ENCODE data around the gene ACO1.
A peak's percentile ranks its signal among the peaks of the same experiment; 100 is the strongest.

Gene ACO1

GRCh38 chr9:32419921-32420320, 35.5 kb downstream of the ACO1 start:
- Histone ChIP-seq H3K27ac (ENCODE audit: low read depth, low read length, severe bottlenecking) (no peak overlapping the region), H3K4me1 (ENCODE audit: control insufficient read depth, insufficient read depth, low read length, poor library complexity, severe bottlenecking) (peaks cover 18% of the 10 kb centered on the region), H3K36me3 (ENCODE audit: control insufficient read depth, insufficient read depth, low read length) (peaks cover 41% of the 10 kb centered on the region), H3K9me3 (ENCODE audit: control insufficient read depth, low read length) (no peaks in the 10 kb centered on the region), H3K4me3 (ENCODE audit: extremely low read depth, insufficient read depth, low read length, poor library complexity, severe bottlenecking) (no peak overlapping the region)
- no CpG with 5 or more reads among the region's 2 CpGs for whole genome bisulfite sequencing, 2 experiments (ENCODE audit: insufficient coverage in 2 of 2)

- H3K27ac ChIP-seq (ENCODE audit: low read depth, low read length, severe bottlenecking), result no peak overlapping the region
- 98% methylated on average over 5 of the region's 7 CpGs for WGBS, 2 experiments (ENCODE audit: insufficient coverage in 2 of 2)
- H3K36me3 ChIP-seq (ENCODE audit: control insufficient read depth, insufficient read depth, low read length), result peaks cover 54% of the 10 kb centered on the region
- H3K9me3 ChIP-seq (ENCODE audit: control insufficient read depth, low read length), result no peaks in the 10 kb centered on the region
- H3K4me3 ChIP-seq (ENCODE audit: extremely low read depth, insufficient read depth, low read length, poor library complexity, severe bottlenecking), result no peak overlapping the region
- peaks cover 21% of the 10 kb centered on the region for H3K4me1 ChIP-seq (ENCODE audit: control insufficient read depth, insufficient read depth, low read length, poor library complexity, severe bottlenecking)
Measured at GRCh38 chr9:32422237-32422806, 37.9 kb downstream of the ACO1 start.

- Histone ChIP-seq H3K27ac (ENCODE audit: low read depth, low read length, severe bottlenecking) (no peak overlapping the region), H3K36me3 (ENCODE audit: control insufficient read depth, insufficient read depth, low read length) (peaks cover 52% of the 10 kb centered on the region), H3K4me3 (ENCODE audit: extremely low read depth, insufficient read depth, low read length, poor library complexity, severe bottlenecking) (no peak overlapping the region), H3K4me1 (ENCODE audit: control insufficient read depth, insufficient read depth, low read length, poor library complexity, severe bottlenecking) (peaks cover 21% of the 10 kb centered on the region), H3K9me3 (ENCODE audit: control insufficient read depth, low read length) (no peaks in the 10 kb centered on the region)
- WGBS, 2 experiments (ENCODE audit: insufficient coverage in 2 of 2), result no CpG with 5 or more reads among the region's 4 CpGs
Measured at GRCh38 chr9:32423371-32423770, 38.9 kb downstream of the ACO1 start.

- H3K9me3 ChIP-seq (ENCODE audit: control insufficient read depth, low read length), result no peaks in the 10 kb centered on the region
- peaks cover 21% of the 10 kb centered on the region for H3K4me1 ChIP-seq (ENCODE audit: control insufficient read depth, insufficient read depth, low read length, poor library complexity, severe bottlenecking)
- WGBS, 2 experiments (ENCODE audit: insufficient coverage in 2 of 2), result 81 to 91% methylated on average over 4 to 5 of the region's 6 CpGs
- no peak overlapping the region for H3K27ac ChIP-seq (ENCODE audit: low read depth, low read length, severe bottlenecking)
- no peak overlapping the region for H3K4me3 ChIP-seq (ENCODE audit: extremely low read depth, insufficient read depth, low read length, poor library complexity, severe bottlenecking)
- H3K36me3 ChIP-seq (ENCODE audit: control insufficient read depth, insufficient read depth, low read length), result peaks cover 54% of the 10 kb centered on the region
Measured at GRCh38 chr9:32424616-32425015, 40.2 kb downstream of the ACO1 start.

GRCh38 chr9:32426278-32426939, 42.0 kb downstream of the ACO1 start:
- H3K27ac ChIP-seq (ENCODE audit: low read depth, low read length, severe bottlenecking), result no peak overlapping the region
- H3K36me3 ChIP-seq (ENCODE audit: control insufficient read depth, insufficient read depth, low read length), result peaks cover 50% of the 10 kb centered on the region
- no peak overlapping the region for H3K4me3 ChIP-seq (ENCODE audit: extremely low read depth, insufficient read depth, low read length, poor library complexity, severe bottlenecking)
- H3K4me1 ChIP-seq (ENCODE audit: control insufficient read depth, insufficient read depth, low read length, poor library complexity, severe bottlenecking), result peaks cover 38% of the 10 kb centered on the region
- no peaks in the 10 kb centered on the region for H3K9me3 ChIP-seq (ENCODE audit: control insufficient read depth, low read length)
- WGBS, 2 experiments (ENCODE audit: insufficient coverage in 2 of 2), result 96% methylated on average over 3 to 4 of the region's 7 CpGs

GRCh38 chr9:32427111-32427873, 42.8 kb downstream of the ACO1 start:
- Histone ChIP-seq H3K4me1 (ENCODE audit: control insufficient read depth, insufficient read depth, low read length, poor library complexity, severe bottlenecking) (peaks cover 47% of the 10 kb centered on the region), H3K9me3 (ENCODE audit: control insufficient read depth, low read length) (no peaks in the 10 kb centered on the region), H3K36me3 (ENCODE audit: control insufficient read depth, insufficient read depth, low read length) (peaks cover 50% of the 10 kb centered on the region), H3K27ac (ENCODE audit: low read depth, low read length, severe bottlenecking) (no peak overlapping the region), H3K4me3 (ENCODE audit: extremely low read depth, insufficient read depth, low read length, poor library complexity, severe bottlenecking) (no peak overlapping the region)
- WGBS, 2 experiments (ENCODE audit: insufficient coverage in 2 of 2), result 96 to 100% methylated on average over 3 to 4 of the region's 8 CpGs

GRCh38 chr9:32430720-32431119, 46.3 kb downstream of the ACO1 start:
- no peaks in the 10 kb centered on the region for H3K9me3 ChIP-seq (ENCODE audit: control insufficient read depth, low read length)
- H3K36me3 ChIP-seq (ENCODE audit: control insufficient read depth, insufficient read depth, low read length), result peaks cover 60% of the 10 kb centered on the region
- H3K4me1 ChIP-seq (ENCODE audit: control insufficient read depth, insufficient read depth, low read length, poor library complexity, severe bottlenecking), result peaks cover 31% of the 10 kb centered on the region
- peak overlapping the region; percentile 25 for H3K27ac ChIP-seq (ENCODE audit: low read depth, low read length, severe bottlenecking)
- no peak overlapping the region for H3K4me3 ChIP-seq (ENCODE audit: extremely low read depth, insufficient read depth, low read length, poor library complexity, severe bottlenecking)
- 100% methylated on average over 1 to 3 of the region's 5 CpGs for WGBS, 2 experiments (ENCODE audit: insufficient coverage in 2 of 2)

- 88 to 91% methylated on average over 5 to 7 of the region's 8 CpGs for WGBS, 2 experiments (ENCODE audit: insufficient coverage in 2 of 2)
- Histone ChIP-seq H3K4me1 (ENCODE audit: control insufficient read depth, insufficient read depth, low read length, poor library complexity, severe bottlenecking) (peaks cover 31% of the 10 kb centered on the region), H3K4me3 (ENCODE audit: extremely low read depth, insufficient read depth, low read length, poor library complexity, severe bottlenecking) (no peak overlapping the region), H3K9me3 (ENCODE audit: control insufficient read depth, low read length) (no peaks in the 10 kb centered on the region), H3K36me3 (ENCODE audit: control insufficient read depth, insufficient read depth, low read length) (peaks cover 60% of the 10 kb centered on the region), H3K27ac (ENCODE audit: low read depth, low read length, severe bottlenecking) (no peak overlapping the region)
Measured at GRCh38 chr9:32431196-32431595, 46.8 kb downstream of the ACO1 start.

GRCh38 chr9:32431940-32432555, 47.6 kb downstream of the ACO1 start:
- Histone ChIP-seq H3K36me3 (ENCODE audit: control insufficient read depth, insufficient read depth, low read length) (peaks cover 62% of the 10 kb centered on the region), H3K4me1 (ENCODE audit: control insufficient read depth, insufficient read depth, low read length, poor library complexity, severe bottlenecking) (peaks cover 31% of the 10 kb centered on the region), H3K27ac (ENCODE audit: low read depth, low read length, severe bottlenecking) (no peak overlapping the region), H3K9me3 (ENCODE audit: control insufficient read depth, low read length) (no peaks in the 10 kb centered on the region), H3K4me3 (ENCODE audit: extremely low read depth, insufficient read depth, low read length, poor library complexity, severe bottlenecking) (no peak overlapping the region)
- WGBS, 2 experiments (ENCODE audit: insufficient coverage in 2 of 2), result 89 to 93% methylated on average over 3 to 5 of the region's 10 CpGs

GRCh38 chr9:32434892-32435291, 50.4 kb downstream of the ACO1 start:
- Histone ChIP-seq H3K36me3 (ENCODE audit: control insufficient read depth, insufficient read depth, low read length) (peaks cover 67% of the 10 kb centered on the region), H3K9me3 (ENCODE audit: control insufficient read depth, low read length) (no peaks in the 10 kb centered on the region), H3K4me3 (ENCODE audit: extremely low read depth, insufficient read depth, low read length, poor library complexity, severe bottlenecking) (no peak overlapping the region), H3K4me1 (ENCODE audit: control insufficient read depth, insufficient read depth, low read length, poor library complexity, severe bottlenecking) (peaks cover 28% of the 10 kb centered on the region), H3K27ac (ENCODE audit: low read depth, low read length, severe bottlenecking) (no peak overlapping the region)
- 93 to 96% methylated on average over 5 to 6 of the region's 6 CpGs for WGBS, 2 experiments (ENCODE audit: insufficient coverage in 2 of 2)
